ENCODE data around the gene SGPL1.

The SGPL1 gene

GRCh38 chr10:70784016-70784415, 31.7 kb upstream of the SGPL1 start:
- no peaks in the 10 kb centered on the region for H3K36me3 ChIP-seq (ENCODE audit: insufficient read depth)
- H3K4me3 ChIP-seq (IDR thresholded peaks at IDR 0.05; ENCODE audit: insufficient read depth, low read depth, low read length) = no peak overlapping the region
- H3K27me3 ChIP-seq (ENCODE audit: insufficient read depth, low read depth) = peaks cover 7% of the 10 kb centered on the region; the same call in 1 of the 2 replicates
- H3K4me1 ChIP-seq (ENCODE audit: low read depth, poor library complexity, severe bottlenecking) = no peaks in the 10 kb centered on the region
- TF ChIP-seq CTCF (conservative IDR thresholded peaks at IDR 0.05; ENCODE audit: low read depth, low read length) = no peak
- H2AFZ ChIP-seq (ENCODE audit: low read depth) = no peak overlapping the region
- no peaks in the 10 kb centered on the region for H3K79me2 ChIP-seq (ENCODE audit: insufficient read depth, low read depth)
- H4K20me1 ChIP-seq (ENCODE audit: insufficient read depth) = no peaks in the 10 kb centered on the region
- H3K27ac ChIP-seq = no peak overlapping the region
- H3K9ac ChIP-seq = no peak overlapping the region
- no peak overlapping the region for H3K4me2 ChIP-seq

GRCh38 chr10:70784471-70784870, 31.3 kb upstream of the SGPL1 start:
- H3K27me3 ChIP-seq (ENCODE audit: insufficient read depth, low read depth) = peaks cover 7% of the 10 kb centered on the region; the same call in 1 of the 2 replicates
- no peak overlapping the region for H3K9ac ChIP-seq
- H3K79me2 ChIP-seq (ENCODE audit: insufficient read depth, low read depth) = no peaks in the 10 kb centered on the region
- no peak overlapping the region for H2AFZ ChIP-seq (ENCODE audit: low read depth)
- H3K4me1 ChIP-seq (ENCODE audit: low read depth, poor library complexity, severe bottlenecking) = no peaks in the 10 kb centered on the region
- no peaks in the 10 kb centered on the region for H3K36me3 ChIP-seq (ENCODE audit: insufficient read depth)
- H3K27ac ChIP-seq = no peak overlapping the region
- no peak overlapping the region for H3K4me3 ChIP-seq (IDR thresholded peaks at IDR 0.05; ENCODE audit: insufficient read depth, low read depth, low read length)
- no peak overlapping the region for H3K4me2 ChIP-seq
- TF ChIP-seq CTCF (conservative IDR thresholded peaks at IDR 0.05; ENCODE audit: low read depth, low read length) = no peak
- no peaks in the 10 kb centered on the region for H4K20me1 ChIP-seq (ENCODE audit: insufficient read depth)

- H3K4me2 ChIP-seq = no peak within 1 kb of the TSS
- no peaks in the 10 kb centered on the region for H3K4me1 ChIP-seq (ENCODE audit: low read depth, poor library complexity, severe bottlenecking)
- H3K9ac ChIP-seq = no peak within 1 kb of the TSS
- H4K20me1 ChIP-seq (ENCODE audit: insufficient read depth) = no peaks in the 10 kb centered on the region
- peaks cover 7% of the 10 kb centered on the region; the same call in 1 of the 2 replicates for H3K27me3 ChIP-seq (ENCODE audit: insufficient read depth, low read depth)
- no peaks in the 10 kb centered on the region for H3K36me3 ChIP-seq (ENCODE audit: insufficient read depth)
- H3K27ac ChIP-seq = no peak within 1 kb of the TSS
- no peak within 1 kb of the TSS for H3K4me3 ChIP-seq (IDR thresholded peaks at IDR 0.05; ENCODE audit: insufficient read depth, low read depth, low read length)
- H3K79me2 ChIP-seq (ENCODE audit: insufficient read depth, low read depth) = no peaks in the 10 kb centered on the region
- TF ChIP-seq CTCF (conservative IDR thresholded peaks at IDR 0.05; ENCODE audit: low read depth, low read length) = no peak
- no peak within 1 kb of the TSS for H2AFZ ChIP-seq (ENCODE audit: low read depth)
Measured at GRCh38 chr10:70785190-70785589, 30.6 kb upstream of the SGPL1 start, which contains the start of gene TBATA. Gene TBATA (minus strand): TSS chr10:70785377. CDS start chr10:70783379, 1,998 bp downstream.

- Histone ChIP-seq H2AFZ (ENCODE audit: low read depth) (no peak overlapping the region), H3K4me2 (no peak overlapping the region), H3K27me3 (ENCODE audit: insufficient read depth, low read depth) (peaks cover 5% of the 10 kb centered on the region; the same call in 1 of the 2 replicates), H3K79me2 (ENCODE audit: insufficient read depth, low read depth) (no peaks in the 10 kb centered on the region), H3K9ac (no peak overlapping the region), H4K20me1 (ENCODE audit: insufficient read depth) (no peaks in the 10 kb centered on the region), H3K4me3 (IDR thresholded peaks at IDR 0.05; ENCODE audit: insufficient read depth, low read depth, low read length) (no peak overlapping the region), H3K36me3 (ENCODE audit: insufficient read depth) (no peaks in the 10 kb centered on the region), H3K27ac (no peak overlapping the region), H3K4me1 (ENCODE audit: low read depth, poor library complexity, severe bottlenecking) (no peaks in the 10 kb centered on the region)
- no peak for TF ChIP-seq CTCF (conservative IDR thresholded peaks at IDR 0.05; ENCODE audit: low read depth, low read length)
Measured at GRCh38 chr10:70786799-70787415, 28.8 kb upstream of the SGPL1 start.
